COLO668 (cell line): Measurements from ENCODE around the gene LCE1B.

Experiments
- DNase-seq: peaks from one replicate; lab custom pipeline; 2025; ENCODE audit not compliant: unreplicated experiment; lab: John Stamatoyannopoulos, UW

LCE1B gene

DNA sequence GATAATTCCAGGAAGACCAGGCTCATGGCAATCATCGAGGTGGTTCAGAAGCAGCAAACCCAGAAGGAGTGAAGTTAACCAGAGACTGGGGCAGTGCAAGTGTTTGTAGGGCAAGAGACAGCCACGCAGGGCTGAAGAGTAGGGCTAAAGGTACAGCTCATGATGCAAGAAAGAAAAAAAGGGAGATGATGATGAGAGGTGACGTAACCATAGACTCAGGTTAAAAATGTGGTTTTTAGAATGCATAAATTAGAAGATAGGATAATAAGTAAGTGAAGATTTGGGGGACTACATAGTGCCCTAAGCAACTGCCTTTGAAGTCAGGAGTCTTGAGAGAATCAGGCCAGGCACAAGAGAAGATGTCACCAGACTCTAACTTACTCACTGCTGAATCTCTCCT is 48.4 kb downstream of the LCE1B start:
- DNase-seq: no peak

- no peak for DNase-seq
Observed at GRCh38 chr1:152861374-152861773, 49.6 kb downstream of the LCE1B start.
